ENCODE measurements around the gene SLC35E4.

- TF ChIP-seq CTCF (IDR thresholded peaks at IDR 0.05): no peak
- TF ChIP-seq ATF3 (CRISPR knock-in tag; conservative IDR thresholded peaks at IDR 0.05): no peak
Observed at GRCh38 chr22:30607300-30607930, 28.2 kb upstream of the SLC35E4 start.

All from WTC11 (cell line).